HG03457 (cell line): Measurements from ENCODE around the gene LOXL4.

Experiments
- ATAC-seq: cut with Tn5 transposase; IDR thresholded peaks from one replicate; pipeline ENCODE4 v1.9.1; 2021; ENCODE audit warnings: moderate number of reproducible peaks; ENCODE audit not compliant: unreplicated experiment

The LOXL4 gene

DNA sequence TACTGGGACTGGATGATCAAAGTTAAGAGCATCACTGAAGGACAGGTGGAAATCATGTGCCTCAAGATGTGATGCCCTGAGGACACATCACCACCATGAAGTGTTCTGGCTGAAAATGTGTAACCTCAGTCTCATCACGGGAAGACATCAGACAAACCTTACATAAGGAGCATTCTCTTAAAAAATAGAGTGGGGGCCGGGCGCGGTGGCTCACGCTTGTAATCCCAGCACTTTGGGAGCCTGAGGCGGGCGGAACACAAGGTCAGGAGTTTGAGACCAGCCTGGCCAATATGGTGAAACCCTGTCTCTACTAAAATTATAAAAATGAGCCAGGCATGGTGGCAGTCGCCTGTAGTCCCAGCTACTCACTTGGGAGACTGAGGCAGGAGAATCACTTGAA lies 65.6 kb downstream of the LOXL4 start:
- ATAC-seq, result no peak

DNA sequence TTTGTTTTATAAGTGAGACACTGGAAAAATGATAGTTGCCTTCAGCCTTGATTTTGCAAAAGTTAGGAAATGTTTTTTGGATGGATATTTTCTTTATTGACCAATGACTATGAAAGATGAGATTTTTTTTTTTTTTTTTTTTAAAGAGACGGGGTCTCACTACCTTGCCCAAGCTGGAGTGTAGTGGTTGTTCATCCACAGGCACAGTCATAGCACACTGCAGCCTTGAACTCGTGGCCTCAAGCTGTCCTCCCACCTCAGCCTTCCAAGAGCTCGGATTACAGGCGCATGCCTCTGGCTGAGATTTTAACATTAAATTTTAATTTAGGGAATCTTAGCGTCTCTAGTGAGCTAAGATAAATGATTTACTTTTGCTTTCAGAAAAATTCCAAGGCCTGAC lies 66.2 kb downstream of the LOXL4 start:
- ATAC-seq, result no peak
